ENCODE data around the gene SNED1. TPM values are rescaled to one million over a fixed set of nuclear protein-coding genes. Genes with fewer than 3 reads are reported as not detected.

Gene SNED1
- total RNA-seq, 3 donors from 2014 or later: 27.1 to 46.9 (median 35.2) TPM

DNA sequence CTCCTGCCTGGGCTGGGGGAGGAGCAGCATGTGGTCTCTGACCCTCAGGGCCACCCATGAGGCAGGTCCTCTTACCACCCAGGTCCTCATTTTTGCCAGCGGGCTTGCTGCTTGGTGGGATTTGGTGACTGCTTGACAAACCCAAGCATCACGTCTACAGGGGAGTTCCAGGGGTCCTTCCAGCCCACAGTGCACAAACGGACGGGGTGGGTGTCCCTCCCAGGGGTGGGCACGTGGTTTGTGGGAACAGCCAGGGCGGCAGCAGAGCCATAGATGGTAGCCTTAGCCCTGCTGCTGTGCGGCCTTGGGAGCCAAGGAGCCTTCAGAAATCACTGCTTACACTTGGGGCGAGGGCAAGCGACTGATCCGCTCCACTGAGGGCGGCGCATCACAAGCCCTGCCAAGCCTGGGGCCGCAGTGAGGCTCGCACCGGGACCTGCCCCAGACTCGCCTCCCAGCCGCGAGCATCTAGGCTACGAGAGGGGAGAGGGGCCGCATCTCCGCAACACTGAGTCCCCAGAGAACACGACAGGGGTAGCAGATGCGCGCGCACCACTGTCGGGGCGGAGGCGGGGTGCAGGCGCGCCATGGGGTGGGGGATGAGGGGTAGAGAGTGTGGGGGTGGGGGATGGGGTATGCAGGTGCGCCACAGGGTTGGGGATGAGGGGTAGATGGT lies 36.9 kb downstream of the SNED1 start:
- intact Hi-C loops (cut with DNase I; ENCODE audit: low total_unique reads): no loop called here
- DNase-seq (ENCODE audit: low spot score in 2 of 2): peak in 1 of 2 donors; percentile 15
- H3K36me3 ChIP-seq: no peaks in the 10 kb centered on the region

DNA sequence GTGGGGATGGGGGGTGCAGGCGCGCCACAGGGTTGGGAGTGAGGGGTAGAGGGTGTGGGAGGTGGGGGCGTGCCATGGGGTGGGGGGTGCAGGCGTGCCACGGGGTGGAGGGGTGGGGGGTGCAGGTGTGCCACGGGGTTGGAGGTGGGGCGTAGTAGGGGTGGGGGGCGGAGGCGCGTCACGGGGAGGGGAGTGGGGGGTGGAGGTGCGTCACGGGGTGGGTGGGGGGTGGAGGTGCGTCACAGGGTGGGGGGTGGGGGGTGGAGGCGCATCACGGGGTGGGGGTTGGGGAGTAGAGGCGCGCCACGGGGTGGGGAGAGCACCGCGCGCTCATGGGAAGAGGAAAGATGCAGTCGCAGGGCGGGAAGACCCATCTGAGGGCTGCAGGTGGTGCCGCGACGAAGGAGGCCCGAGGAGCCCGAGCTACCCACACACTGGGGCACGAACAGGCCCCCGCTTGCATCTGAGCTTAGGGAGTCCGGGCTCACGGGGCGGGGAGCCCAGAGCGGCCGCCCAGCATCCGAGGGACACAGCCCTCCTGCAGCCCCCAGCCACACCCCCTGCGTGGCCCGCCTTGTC lies 37.5 kb downstream of the SNED1 start:
- H3K27me3 ChIP-seq: no peaks in the 10 kb centered on the region
- peak overlapping the region in 1 of 2 donors; percentile 36 for H3K27ac ChIP-seq
- TF ChIP-seq POLR2A (IDR thresholded peaks at IDR 0.05) (no peak), POLR2AphosphoS5 (IDR thresholded peaks at IDR 0.05) (no peak), CTCF (IDR thresholded peaks at IDR 0.05) (no peak)
- intact Hi-C loops (cut with DNase I; ENCODE audit: low total_unique reads): no loop called here
- no peaks in the 10 kb centered on the region for H3K4me1 ChIP-seq
- no peaks in the 10 kb centered on the region for H3K9me3 ChIP-seq
- DNase-seq (ENCODE audit: low spot score in 2 of 2): peak in 1 of 2 donors; percentile 19
- no peaks in the 10 kb centered on the region for H3K36me3 ChIP-seq
- peak overlapping the region; percentile 1 to 66 (median 49) for H3K4me3 ChIP-seq

More for the DNA sequence above, 36.9 kb downstream of the SNED1 start:
- Histone ChIP-seq H3K4me1 (no peaks in the 10 kb centered on the region), H3K27me3 (no peaks in the 10 kb centered on the region), H3K4me3 (no peak overlapping the region), H3K27ac (no peak overlapping the region), H3K9me3 (no peaks in the 10 kb centered on the region)
- TF ChIP-seq CTCF (IDR thresholded peaks at IDR 0.05): no peak
- no peak for TF ChIP-seq POLR2AphosphoS5 (IDR thresholded peaks at IDR 0.05)
- TF ChIP-seq POLR2A (IDR thresholded peaks at IDR 0.05): no peak

DNA sequence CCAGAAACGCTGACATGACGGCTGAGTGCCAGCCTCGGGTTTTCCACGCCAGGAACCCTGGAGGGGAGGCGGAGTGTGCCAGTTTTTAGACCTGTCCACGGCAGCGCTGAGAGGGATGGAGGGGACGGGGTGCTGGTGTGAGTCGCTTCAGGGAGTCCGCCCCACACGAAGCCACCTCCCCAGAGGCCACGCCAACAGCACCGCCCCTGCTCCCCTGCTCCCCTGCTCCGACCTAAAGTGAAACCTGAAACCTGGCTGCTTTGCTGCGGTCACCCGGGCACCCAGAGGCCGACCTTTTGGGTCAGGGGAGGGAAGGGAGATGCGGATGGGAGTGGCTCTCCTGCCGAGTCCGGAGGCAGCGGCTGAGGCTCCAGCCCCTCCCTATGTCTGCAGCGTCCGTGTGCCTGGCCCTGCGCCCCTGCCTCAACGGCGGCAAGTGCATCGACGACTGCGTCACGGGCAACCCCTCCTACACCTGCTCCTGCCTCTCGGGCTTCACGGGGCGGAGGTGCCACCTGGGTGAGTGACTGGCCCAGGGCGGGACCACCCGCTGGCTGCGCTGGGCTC lies 38.1 kb downstream of the SNED1 start:
- TF ChIP-seq CTCF (IDR thresholded peaks at IDR 0.05): no peak
- no peak for TF ChIP-seq POLR2A (IDR thresholded peaks at IDR 0.05)
- TF ChIP-seq POLR2AphosphoS5 (IDR thresholded peaks at IDR 0.05): no peak
- Histone ChIP-seq H3K27me3 (no peaks in the 10 kb centered on the region), H3K27ac (peak overlapping the region in 1 of 2 donors; percentile 36), H3K9me3 (no peaks in the 10 kb centered on the region), H3K36me3 (no peaks in the 10 kb centered on the region), H3K4me3 (peak overlapping the region; percentile 1 to 66 (median 49)), H3K4me1 (no peaks in the 10 kb centered on the region)
- DNase-seq (ENCODE audit: low spot score in 2 of 2): peak in 1 of 2 donors; percentile 22
- intact Hi-C loops (cut with DNase I; ENCODE audit: low total_unique reads): no loop called here

- Histone ChIP-seq H3K9me3 (no peaks in the 10 kb centered on the region), H3K4me3 (peak overlapping the region in 2 of 3 donors; percentile 49 to 66), H3K4me1 (no peaks in the 10 kb centered on the region), H3K27me3 (no peaks in the 10 kb centered on the region), H3K36me3 (no peaks in the 10 kb centered on the region), H3K27ac (peak overlapping the region in 1 of 2 donors; percentile 36)
- peak in 1 of 2 donors; percentile 12 for DNase-seq (ENCODE audit: low spot score in 2 of 2)
- intact Hi-C loops (cut with DNase I; ENCODE audit: low total_unique reads): no loop called here
- no peak for TF ChIP-seq POLR2A (IDR thresholded peaks at IDR 0.05)
Observed at GRCh38 chr2:241036964-241037421, 38.6 kb downstream of the SNED1 start.

DNA sequence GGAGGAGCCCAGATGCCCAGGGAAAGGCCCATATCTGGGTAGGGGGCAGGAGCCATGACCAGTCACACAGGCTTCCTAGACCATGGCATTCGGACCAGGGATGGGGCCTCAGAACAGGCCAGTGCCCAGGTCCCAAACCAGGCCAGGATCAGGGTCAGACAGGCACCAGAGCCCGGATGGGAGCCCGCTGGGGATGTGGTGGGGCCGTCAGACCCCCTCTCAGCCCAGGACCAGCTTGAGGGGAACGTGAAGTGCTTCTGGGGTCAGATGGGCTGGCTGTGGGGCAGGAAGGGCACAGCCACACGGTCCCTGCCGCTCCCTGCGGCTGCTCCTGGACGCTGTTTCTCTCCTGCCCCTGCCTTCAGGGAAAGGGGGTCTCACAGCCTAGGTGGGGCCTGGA lies 39.1 kb downstream of the SNED1 start:
- intact Hi-C loops (cut with DNase I; ENCODE audit: low total_unique reads): no loop called here
- Histone ChIP-seq H3K27ac (no peak overlapping the region), H3K4me1 (no peaks in the 10 kb centered on the region), H3K27me3 (no peaks in the 10 kb centered on the region), H3K4me3 (no peak overlapping the region), H3K36me3 (no peaks in the 10 kb centered on the region), H3K9me3 (no peaks in the 10 kb centered on the region)
- TF ChIP-seq POLR2AphosphoS5 (IDR thresholded peaks at IDR 0.05) (no peak), POLR2A (IDR thresholded peaks at IDR 0.05) (no peak), CTCF (IDR thresholded peaks at IDR 0.05) (no peak)
- DNase-seq (ENCODE audit: low spot score in 2 of 2): peak in 1 of 2 donors; percentile 16

Data from breast epithelium (tissue), 4 donors.